Kasumi-1 (cell line): ENCODE data around the gene GRIN2D.

Source experiments
- DNase-seq, 2 experiments: peaks; one replicate each; lab custom pipeline; 2025; lab: John Stamatoyannopoulos, UW

GRIN2D gene

DNA sequence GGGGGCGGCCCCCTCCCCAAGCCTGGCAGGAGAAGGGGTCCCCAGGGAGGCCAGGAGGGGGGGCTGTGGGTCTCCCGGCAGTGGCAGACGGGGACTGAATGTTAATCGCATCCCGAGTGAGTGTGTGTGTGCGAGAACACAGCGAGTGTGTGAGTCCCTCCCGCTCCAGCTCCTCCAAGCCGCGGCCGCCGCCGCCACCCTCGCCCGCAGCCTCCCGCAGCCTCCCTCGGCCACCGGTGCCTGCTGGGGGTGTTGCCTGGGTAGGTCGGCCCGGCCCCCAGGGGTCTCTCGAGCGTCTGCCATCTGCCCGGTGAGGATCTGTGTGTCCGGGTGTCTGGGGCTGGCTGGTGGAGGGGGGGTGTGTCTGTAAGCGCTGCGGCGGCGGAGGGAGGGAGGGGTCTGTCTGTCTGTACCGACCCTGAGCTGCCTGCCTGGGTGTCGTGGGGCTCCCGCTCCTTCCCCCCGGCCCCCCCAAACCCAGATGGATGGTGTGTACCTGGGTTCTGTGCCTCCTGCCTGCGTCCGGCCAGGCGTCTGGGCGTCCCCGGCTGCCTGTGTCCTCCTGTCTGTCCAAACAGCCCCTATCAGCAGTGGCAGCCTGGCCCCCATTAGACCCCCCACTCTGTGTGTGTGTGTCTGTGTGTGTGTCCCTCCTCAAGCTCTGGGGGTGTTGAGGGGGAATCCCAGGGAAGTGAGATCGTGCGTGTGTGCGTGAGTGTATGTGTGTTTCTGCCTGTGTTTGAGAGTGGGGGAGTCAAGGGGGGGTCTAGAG, at the start of gene GRIN2D:
Gene GRIN2D (plus strand): TSS at position 110 of the 772 bp plus-strand sequence. CDS start 4,725 bp downstream, outside the sequence.
- DNase-seq = peak; percentile 10 to 13

DNA sequence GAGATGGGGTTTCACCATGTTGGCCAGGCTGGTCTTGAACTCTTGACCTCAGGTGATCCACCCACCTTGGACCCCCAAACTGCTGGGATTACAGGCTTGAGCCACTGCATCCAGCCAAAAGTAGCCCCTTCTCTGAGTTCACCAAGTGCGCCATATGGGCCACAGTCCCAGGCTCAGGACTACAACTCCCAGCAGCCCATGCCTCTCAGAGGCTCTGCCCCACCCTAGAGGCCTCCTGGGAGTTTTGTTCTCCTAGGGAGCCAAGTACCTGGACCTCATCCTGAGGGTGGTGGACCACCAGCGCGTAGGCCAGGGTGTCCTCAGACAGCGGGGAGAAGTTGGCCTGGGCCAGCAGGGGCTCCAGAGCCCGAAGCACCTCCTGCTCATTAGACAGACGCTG, 48.6 kb upstream of the GRIN2D start:
- no peak for DNase-seq

DNA sequence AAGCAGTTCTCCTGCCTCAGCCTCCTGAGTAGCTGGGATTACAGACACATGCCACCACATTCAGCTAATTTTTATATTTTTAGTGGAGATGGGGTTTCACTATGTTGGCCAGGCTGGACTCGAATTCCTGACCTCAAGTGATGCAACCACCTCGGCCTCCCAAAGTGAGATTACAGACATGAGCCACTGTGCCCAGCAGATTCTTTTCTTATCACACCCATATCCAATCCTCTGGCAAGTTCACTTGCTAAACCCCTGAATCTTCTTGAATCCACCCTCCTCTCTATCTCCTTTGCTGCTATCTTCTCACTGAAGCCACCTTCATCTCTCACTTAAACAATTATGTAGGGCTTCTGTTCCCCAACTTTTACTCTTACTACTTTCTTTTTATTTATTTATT, 47.3 kb upstream of the GRIN2D start:
- DNase-seq = no peak

DNA sequence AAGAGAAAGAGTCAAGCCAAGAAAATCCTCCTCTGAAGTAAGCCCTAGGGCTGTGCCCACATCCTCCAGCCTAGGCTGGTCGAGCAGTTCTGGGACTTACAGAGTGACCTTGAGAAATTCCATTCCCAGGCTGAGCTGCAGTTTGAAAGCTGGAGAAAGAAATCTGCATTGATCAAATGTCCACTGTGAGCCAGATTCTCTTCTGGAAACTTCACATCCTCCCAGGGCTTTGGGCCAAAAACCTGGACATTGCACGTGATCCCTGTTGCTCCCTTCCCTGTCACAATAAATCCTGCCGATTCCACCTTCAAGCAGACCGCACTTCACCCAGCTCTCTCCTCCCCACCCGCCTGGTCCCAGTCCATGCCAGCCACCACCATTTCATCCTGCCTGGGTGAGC, 45.4 kb upstream of the GRIN2D start:
- DNase-seq = no peak

DNA sequence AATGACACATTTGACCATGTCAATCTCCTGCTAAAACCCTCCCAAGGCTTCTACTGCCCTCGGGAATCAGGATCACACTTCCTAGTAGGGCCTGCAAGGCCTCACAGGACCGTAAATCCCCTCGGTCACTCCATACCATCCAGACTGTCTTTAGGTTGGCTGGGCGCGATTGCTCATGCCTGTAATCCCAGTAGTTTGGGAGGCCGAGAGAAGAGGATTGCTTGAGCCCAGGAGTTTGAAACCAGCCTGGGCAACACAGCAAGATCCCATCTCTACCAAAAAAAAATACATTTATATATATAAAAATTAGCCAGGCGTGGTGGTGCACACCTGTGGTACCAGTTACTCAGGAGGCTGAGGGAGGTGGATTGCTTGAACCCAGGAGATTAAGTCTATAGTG, 44.7 kb upstream of the GRIN2D start:
- DNase-seq = no peak

DNA sequence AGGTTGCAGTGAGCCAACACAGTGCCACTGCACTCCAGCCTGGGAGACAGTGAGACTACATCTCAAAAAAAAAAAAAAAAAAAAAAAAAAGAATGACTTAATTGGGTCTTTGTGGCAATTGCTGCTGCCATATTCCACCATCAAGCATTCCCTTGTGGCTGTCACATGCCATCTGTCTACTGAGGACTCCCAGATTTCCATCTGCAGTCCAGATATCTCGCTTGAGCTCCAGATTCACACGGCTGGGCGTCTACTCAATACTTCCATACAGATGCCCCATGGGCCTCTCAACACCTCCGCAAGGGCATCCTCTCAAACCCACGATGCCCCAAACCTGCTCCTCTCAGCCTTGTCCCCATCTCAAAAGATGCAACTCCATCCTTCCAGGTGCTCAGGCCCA, 42.6 kb upstream of the GRIN2D start:
- no peak for DNase-seq

DNA sequence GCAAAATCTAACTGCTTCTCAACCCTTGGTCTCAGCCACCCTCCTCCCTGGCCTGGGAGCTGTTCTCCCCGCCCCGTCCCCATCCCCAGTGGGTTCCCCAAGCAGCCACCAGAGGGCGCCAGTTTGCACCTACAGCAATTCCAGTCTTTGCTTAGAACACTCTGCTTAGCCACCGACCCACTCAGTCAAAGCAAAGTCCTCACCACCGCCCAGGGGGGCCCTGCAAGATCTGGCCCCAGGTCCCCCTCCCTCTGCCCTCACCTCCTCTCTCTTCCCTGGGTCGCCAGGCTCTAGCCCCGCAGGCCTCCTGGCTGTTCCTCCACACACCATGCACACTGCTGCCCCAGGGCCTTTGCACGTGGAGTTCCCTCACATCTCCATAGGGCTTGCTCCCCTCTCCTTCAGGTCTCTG, 42.1 kb upstream of the GRIN2D start:
- DNase-seq = peak; percentile 46 to 60

DNA sequence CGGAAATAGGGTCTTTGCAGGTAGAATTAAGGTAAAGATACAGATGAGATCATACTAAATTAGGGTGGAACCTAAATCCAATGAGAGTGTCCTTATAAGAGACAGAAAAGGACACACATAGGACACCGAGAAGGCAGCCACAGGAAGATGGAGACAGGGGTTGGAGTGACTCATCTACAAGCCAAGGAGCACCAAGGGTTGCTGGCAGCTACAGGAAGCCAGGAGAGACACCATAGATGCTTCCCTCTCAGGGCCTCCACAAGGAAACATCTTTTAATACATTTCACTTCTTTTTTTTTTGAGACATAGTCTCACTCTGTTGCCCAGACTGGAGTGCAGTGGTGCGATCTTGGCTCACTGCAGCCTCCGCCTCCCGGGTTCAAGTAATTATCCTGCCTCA, 39.8 kb upstream of the GRIN2D start:
- peak; percentile 15 to 56 for DNase-seq

DNA sequence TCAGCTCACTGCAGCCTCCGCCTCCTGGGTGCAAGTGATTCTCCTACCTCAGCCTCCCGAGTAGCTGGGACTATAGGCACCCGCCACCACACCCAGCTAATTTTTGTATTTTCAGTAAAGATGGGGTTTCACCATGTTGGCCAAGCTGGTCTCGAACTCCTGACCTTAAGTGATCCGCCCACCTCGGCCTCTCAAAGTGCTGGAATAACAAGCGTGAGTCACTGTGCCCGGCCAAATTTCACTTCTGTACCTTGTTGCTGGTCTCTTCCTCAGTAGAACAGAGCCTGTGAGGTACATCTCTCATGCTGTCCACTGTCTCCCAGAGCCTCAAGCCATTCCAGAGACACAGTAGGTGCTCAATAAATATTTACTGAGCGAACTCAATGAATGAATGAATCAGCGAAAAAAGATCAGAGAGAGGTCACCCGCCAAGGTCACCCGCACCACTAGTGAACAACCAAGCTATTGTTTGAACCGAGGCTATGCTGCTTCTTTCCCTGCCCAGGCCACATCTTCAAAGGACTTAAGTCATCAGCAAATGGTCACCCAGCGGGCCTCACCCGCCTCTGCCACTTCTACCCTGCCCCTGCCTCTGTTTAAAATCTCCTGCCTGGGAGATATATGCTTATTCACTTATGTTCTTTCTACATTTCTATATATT, 39.0 kb upstream of the GRIN2D start:
- DNase-seq = no peak

DNA sequence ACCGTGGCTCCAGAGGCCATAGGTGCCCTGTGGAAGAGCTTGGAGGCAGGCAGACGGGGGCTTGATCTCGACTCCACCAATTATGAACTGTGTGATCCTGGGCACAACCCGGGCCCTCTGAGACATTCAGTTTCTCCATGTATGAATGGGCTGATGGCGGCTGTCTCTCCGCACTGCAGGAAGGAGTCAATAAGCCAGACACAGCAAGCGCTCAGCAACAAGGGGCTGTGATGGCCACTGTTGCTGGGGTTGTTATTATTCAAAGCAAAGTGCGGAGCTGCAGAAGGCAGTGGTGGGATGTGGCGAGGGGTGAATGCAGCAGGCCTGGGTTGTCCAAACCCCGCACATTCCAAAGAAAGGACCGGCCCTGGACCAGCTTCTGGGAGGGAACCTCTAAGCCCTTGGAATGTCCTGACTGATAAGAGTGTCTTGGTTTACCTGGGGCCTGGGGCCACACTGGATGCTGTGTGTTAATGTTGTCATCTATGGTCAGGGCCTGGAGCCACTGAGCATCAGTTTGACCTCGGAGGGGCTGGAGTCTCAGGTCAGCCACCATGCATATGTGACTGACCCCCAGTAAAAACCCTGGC, 38.0 kb upstream of the GRIN2D start:
- DNase-seq = no peak

DNA sequence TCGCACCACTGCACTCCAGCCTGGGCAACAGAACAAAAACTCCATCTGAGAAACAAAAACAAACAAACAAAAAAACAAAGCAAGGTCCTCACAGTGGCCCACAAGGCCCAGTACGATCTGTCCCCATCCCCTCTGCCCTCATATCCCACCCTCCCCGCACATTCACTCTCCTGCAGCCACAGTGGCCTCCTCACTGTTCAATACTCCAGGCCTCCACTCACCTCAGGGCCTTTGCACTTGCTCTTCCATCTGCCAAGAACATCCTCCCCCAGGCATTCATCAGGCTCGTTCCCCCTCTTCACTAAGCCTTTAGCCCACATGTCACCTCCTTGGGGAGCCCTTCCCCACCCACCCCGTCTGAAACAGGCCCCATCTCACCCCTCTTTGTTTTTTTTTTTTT, 34.3 kb upstream of the GRIN2D start:
- DNase-seq = no peak

DNA sequence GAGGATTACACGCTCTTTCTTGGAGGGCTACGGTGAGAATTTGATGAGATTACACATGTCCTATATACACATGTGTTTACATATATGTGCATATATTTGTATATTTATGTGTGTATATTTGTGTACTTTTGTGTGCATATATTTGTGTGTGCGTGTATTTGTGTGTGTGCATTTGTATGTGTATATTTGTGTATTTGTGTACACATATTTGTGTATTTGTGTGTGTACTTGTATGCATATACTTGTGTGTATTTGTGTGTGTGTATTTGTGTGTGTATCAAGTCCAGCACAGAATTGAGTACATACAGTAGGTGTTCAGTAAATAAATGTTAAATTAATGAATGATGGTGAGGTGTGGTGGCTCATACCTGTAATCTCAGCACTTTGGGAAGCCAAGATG, 31.6 kb upstream of the GRIN2D start:
- DNase-seq = no peak

DNA sequence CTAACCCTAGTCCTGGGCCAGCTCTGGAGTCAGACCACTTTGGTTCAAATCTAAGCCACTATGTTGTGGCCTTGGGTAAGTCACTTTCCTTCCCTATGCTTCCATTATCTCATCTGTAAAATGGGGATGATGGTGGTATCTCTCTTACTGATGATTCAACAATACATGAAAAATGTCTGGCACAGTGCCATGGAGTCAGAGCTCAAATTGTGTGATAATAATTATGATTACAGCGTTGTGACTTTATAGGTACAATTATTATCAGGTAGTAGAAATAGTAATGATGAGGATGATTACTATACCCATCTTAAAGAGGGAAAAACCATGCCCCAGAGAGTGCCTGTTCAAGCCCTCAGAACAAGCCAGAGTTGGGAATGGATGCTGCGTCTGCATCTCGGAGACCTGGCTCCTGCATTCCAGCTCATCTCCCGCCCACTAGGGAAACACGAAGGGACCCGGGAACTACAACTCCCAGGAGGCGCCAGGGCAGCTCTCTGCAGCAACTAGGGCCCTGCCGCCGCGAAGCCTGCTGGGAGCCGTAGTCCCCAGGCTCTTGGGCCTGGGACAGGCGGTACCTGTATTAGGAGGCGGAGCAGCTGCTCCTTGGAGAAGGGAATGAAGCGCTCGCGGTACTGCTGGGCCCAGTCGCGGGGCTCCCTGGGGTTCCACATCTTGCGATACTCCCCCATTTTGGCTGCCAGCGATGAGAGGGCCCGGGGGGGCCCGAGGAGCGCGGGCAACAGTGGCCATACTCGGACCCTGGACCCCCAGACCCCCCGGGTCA, 30.6 kb upstream of the GRIN2D start:
- peak; percentile 94 to 96 for DNase-seq

DNA sequence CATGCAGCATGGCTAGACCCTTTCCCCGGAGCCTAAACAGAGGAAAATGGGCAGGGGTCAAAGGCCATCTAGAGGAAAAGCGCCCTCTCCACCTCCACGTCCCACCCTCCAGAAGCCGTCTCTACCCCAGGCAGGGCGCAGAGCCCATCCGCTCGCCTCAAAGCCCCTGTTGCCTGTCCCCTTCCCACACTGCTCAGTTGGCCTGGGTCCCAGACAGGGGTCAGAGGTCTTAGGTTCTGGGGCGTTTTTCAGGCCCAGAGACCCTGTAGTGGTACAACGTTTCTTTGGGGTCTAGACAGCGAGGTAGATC, 30.0 kb upstream of the GRIN2D start:
- DNase-seq = peak in 1 of 2 experiments; percentile 36

DNA sequence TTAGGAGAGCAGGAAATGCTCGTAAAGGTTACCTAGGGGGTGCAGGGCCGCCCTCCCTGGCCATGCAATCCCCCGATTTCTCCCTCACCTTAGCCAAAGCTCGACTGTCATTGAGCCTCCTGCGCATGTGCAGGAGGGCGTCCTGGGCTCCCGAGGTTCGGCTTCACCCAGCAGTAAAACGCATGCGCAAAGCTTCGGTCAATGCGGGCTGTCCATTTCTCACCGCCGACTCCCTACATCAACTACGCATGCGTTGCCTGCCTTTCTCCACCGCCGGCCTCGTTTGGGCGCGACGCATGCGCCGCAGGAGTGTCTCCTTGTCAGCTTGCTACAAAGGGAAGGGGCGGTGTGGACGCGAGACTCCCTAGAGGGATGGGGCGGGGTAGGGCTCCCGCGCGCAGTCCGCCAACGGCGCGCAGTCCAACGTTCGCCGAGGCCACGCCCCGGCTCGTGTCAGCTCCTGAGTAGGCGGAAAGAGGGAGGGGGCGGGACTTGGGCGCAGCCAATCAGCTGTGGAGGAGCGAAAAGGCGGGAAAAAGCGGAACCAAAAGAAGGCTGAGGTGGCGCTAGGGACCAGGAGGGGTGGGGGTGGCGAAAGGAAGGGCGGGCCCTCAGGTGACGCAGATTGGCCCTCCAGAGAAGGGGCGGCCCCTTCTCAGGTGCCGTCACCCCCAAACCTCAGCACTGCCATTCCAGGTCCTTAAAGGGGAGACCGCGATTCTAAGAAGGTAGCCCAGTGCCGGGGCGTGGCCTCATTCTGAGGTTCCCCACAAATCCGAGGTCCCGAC, 29.5 kb upstream of the GRIN2D start, which contains the start of the genes SYNGR4 and TMEM143:
Gene SYNGR4 (plus strand): TSS at position 558 of the 788 bp plus-strand sequence. CDS start 1,476 bp downstream, outside the sequence.
Gene TMEM143 (minus strand): TSS at position 131 of the 788 bp plus-strand sequence. CDS start 20 bp downstream, at position 111.
- DNase-seq = peak; percentile 98

DNA sequence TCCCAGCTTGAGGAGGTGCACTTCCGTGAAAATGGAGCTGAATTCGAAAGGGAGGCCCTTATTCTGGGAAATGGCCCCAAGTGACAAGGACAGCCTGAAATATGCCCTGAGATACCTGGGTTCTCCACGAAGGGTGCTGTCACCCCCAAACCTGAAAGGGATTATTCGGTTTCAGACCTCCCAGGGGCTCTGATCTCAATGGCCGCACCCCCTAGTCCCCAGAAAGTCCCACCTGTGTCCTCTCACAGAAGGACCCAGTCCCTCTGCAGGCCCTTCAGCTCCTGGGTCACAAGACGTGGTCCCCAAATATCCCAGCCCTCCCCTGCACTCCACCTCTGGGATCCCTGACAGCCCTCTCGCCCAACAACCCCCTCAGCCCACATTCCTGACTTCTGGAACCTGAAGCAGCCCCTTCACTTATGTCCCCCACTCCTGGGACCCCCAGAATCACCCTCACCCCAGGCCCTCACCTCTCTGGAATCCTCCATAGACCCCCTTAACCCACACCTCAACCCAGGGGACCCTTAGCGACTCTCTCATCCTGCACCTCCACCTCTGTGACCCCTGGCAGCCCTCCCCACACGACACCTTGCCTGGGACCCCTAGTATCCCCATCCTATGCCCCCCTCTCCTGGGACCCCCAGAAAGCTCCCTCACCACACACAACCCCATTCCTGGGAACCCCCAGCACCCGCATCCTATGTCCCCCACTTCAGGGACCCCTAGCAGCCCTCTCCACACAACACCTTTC, 28.7 kb upstream of the GRIN2D start:
- no peak for DNase-seq

DNA sequence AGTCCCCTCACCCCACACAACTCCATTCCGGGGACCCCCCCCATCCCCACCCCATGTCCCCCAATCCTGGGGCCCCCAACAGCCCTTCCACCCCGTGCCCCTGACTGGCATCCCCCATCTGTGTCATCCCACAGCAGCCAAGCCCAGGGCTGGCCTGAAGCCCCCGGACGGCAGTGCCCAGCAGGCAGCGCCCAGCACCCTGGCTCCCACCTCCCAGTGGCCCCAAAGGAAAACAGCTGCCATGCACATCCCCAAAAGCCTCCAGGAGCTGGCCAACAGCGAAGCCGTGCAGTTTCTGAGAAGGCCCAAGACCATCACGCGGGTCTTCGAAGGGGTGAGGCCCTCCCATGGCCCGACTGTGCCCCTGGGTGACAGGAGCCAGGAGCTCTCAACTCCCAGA, 27.9 kb upstream of the GRIN2D start:
- DNase-seq = no peak

DNA sequence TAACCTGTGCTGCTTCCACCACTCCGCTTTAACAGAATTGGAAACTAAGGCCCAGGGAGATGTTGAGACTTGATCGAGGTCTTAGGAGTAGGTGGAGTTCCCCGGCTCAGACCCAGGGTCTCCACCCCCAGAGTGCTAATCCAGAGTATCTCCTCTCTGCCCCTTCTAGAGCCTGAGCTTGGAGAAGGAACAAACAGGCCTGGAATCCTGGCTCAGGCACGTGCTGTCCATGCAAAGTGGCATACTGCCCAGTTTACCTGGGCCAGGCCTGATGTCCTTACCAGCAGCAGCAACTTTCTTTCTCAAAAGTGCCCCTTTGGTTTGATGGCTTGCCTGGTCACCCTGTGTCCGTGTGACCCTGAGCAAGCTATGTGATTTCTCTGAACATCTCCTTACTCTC, 25.6 kb upstream of the GRIN2D start:
- DNase-seq = no peak

DNA sequence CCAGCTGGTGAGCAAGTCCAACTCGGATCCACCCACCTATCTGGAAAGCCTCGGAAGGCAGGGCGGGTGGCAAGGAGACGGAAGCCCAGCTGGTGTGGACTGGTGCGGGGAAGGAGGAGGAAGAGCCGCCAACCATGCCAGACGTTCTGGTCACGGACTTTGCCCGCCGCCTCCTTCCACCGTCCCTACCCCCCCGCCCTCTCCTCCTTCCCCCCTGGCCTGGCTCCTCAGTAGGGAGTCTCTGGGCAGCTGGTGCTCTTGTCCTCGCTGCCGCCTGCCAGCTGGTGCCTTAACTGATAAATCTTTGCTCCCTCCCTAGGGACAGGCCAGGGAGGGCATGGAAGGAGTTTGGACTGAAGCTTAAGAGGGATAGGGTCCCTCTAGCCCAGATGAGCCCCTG, 24.5 kb upstream of the GRIN2D start:
- no peak for DNase-seq

DNA sequence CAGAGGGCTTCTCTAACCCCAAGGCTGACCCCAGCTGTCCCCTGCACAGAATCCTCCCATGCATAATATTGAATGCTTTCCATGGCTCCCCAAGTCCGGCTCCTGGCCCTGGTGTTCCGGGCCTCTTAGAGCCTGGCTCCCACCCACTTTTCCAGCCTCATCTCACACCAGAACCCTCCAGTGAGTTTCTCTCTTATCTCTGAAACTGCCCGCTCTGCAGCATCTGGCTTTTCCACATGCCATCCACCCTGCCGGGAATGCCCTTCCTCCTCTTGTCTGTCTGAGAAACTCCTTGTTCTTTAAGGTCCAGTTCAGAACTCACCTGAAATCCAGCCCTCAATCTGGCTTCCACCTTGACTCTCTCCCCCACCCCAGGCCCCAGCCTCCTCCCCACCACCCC, 22.5 kb upstream of the GRIN2D start:
- DNase-seq = no peak

DNA sequence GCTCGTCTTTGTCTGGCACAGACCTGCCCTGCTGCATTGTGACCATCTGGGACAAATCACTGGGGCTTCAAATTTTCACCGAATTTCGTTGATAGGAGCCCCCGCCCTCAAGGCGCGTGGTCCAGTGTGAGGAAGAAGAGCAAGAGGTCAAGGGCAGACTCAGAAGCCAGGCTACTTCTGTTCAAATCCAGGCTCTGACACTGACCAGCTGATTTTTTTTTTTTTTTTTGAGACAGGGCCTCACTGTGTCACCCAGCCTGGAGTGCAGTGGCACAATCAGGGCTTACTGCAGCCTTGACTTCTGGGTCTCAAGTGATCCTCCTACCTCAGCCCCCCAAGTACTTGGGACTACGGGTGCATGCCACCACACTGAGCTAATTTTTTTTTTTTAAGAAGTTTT, 22.1 kb upstream of the GRIN2D start:
- no peak for DNase-seq
